GM12892 (cell line): ENCODE measurements around the gene NAALADL2.
"Not testable (repeated sequence)": the region's sequence is repeated elsewhere in the genome, so short reads cannot be mapped to it uniquely, and the experiment has no call there.

Source experiments
- DNase-seq: peaks from one replicate; pipeline ENCODE4 v3.0.0; 2011; ENCODE audit not compliant: insufficient read length
- FAIRE-seq: peaks from 2 replicates; lab custom pipeline; 2011; peaks lifted over from hg19 to GRCh38; lab: Jason Lieb, UNC
- POLR2A ChIP-seq: IDR thresholded peaks from 2 replicates; pipeline ENCODE4 v1.6.1; 2011; ENCODE audit warnings: low read depth, low read length, control low read depth
- POLR2AphosphoS5 ChIP-seq: IDR thresholded peaks from 2 replicates; pipeline ENCODE4 v1.6.1; 2011; ENCODE audit warnings: low read depth, low read length, control low read depth
- TAF1 ChIP-seq: IDR thresholded peaks from 2 replicates; pipeline ENCODE4 v1.6.1; 2011; ENCODE audit warnings: low read depth, mild to moderate bottlenecking, control low read depth, low read length, borderline replicate concordance

The NAALADL2 gene

DNA sequence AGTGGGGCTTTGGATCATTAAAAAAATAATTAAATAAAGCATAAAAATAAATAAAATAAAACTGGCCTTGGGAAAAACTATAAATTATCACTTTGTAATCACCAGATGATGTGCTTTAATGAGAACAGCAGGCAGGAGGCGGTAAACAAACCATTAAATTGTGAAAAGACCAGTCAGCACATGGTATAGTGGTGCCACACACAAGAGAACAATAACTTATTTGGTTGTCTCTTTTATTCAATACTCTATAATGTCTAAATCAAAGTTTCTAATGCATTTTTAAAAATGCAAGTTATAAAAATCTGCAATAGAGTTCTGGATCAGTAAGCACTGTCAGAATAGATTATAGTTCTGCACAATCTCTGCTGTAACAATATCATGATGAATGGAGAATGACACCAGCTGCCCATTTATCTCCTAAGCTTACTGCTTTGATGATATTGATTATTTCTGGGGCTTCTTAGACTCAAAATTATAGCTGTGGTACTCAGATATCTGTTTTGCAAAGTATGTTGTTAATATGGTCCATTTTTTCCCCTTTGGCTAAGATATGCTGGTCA lies 259.3 kb downstream of the NAALADL2 start:
- TF ChIP-seq POLR2AphosphoS5: no peak
- no peak for TF ChIP-seq POLR2A
- TF ChIP-seq TAF1: no peak
- DNase-seq (no peak), FAIRE-seq (no peak)

- TF ChIP-seq POLR2A: no peak
- no peak for TF ChIP-seq POLR2AphosphoS5
- no peak for TF ChIP-seq TAF1
- DNase-seq (no peak), FAIRE-seq (no peak)
Measured at GRCh38 chr3:175121225-175121624, 262.1 kb downstream of the NAALADL2 start.

GRCh38 chr3:175127075-175127662 lies 268.0 kb downstream of the NAALADL2 start:
- DNase-seq (no peak), FAIRE-seq (no peak)

GRCh38 chr3:175129126-175129525 lies 270.0 kb downstream of the NAALADL2 start:
- FAIRE-seq: no peak
- TF ChIP-seq TAF1: no peak
- no peak for TF ChIP-seq POLR2A
- no peak for TF ChIP-seq POLR2AphosphoS5
- no peak for DNase-seq

More at GRCh38 chr3:175127075-175127662, 268.0 kb downstream of the NAALADL2 start:
- TF ChIP-seq POLR2A (no peak), POLR2AphosphoS5 (no peak), TAF1 (no peak)

DNA sequence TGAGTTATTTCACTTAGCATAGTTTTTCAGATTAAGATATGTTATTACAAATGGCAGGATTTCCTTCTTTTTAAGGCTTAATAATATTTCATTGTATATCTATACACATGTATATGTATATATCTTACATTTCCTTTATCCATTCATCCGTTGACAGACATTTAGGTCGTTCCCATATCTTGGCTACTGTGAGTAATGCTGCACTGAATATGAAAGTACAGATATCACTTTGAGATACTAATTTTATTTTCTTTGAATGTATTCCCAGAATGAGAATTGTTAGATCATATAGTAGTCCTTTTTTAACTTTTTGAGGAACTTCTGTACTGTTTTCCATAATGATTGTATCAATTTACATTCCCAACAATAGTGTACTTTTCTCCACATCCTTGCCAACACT lies 270.4 kb downstream of the NAALADL2 start:
- TF ChIP-seq TAF1: no peak
- no peak for TF ChIP-seq POLR2AphosphoS5
- no peak for TF ChIP-seq POLR2A
- FAIRE-seq: no peak
- no peak for DNase-seq

DNA sequence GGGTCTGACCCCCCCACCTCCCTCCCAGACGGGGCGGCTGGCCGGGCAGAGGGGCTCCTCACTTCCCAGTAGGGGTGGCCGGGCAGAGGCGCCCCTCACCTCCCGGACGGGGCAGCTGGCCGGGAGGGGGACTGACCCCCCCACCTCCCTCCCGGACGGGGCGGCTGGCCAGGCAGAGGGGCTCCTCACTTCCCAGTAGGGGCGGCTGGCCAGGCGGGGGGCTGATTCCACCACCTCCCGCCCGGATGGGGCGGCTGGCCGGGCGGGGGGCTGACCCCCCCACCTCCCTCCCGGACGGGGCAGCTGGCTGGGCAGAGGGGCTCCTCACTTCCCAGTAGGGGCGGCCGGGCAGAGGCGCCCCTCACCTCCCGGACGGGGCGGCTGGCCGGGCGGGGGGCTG lies 272.7 kb downstream of the NAALADL2 start:
- FAIRE-seq, DNase-seq: not testable (repeated sequence)

DNA sequence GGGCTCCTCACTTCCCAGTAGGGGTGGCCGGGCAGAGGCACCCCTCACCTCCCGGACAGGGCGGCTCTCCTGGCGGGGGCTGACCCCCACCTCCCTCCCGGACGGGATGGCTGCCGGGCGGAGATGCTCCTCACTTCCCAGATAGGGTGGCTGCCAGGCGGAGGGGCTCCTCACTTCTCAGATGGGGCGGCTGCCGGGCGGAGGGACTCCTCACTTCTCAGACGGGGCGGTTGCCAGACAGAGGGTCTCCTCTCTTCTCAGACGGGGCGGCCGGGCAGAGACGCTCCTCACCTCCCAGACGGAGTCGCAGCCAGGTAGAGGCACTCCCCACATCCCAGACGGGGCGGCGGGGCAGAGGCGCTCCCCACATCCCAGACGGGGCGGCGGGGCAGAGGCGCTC lies 273.6 kb downstream of the NAALADL2 start:
- FAIRE-seq, DNase-seq: not testable (repeated sequence)

- DNase-seq (no peak), FAIRE-seq (no peak)
- TF ChIP-seq POLR2AphosphoS5 (no peak), POLR2A (no peak), TAF1 (no peak)
Measured at GRCh38 chr3:175144368-175144767, 285.2 kb downstream of the NAALADL2 start.

DNA sequence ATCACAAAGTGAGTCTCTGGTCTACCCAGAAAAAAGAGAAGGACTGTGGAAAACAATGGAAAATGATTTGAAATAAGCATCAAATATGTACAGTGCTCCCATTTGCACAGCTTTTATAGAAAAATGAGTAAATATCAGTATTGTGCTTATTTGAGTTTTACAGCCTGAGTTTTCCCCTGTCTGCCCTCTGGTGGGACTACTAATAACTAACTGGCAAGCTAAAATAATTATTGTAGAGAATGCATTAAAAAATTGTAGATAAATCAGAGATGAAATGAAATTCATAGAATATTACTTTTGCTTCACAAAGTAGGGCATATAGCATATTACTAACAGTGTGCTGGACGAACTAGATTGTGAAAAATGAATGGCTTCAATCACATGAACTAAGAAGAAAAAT lies 287.1 kb downstream of the NAALADL2 start:
- FAIRE-seq: no peak
- DNase-seq: no peak
- TF ChIP-seq POLR2AphosphoS5 (no peak), POLR2A (no peak), TAF1 (no peak)

DNA sequence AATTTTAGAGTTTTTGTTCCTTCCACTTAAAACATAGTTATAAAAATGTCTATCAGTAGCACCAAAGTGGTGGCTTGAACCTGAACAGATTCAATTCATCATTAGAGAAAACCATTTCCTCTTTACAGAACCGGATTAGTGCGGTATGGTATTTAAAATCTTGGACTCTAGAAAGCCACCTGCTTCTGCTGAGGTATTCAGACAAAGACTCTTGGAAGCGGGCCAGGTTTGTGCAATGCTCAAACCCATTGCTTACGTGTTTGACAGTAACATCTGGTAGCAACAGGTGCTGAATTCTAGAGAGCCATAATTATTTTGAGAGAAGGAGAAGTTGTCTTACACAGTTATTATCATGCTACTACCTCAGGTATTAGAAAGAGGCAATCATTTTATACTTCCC lies 290.5 kb downstream of the NAALADL2 start:
- FAIRE-seq (peak; percentile 30), DNase-seq (no peak)
- TF ChIP-seq POLR2AphosphoS5: no peak
- no peak for TF ChIP-seq TAF1
- no peak for TF ChIP-seq POLR2A

DNA sequence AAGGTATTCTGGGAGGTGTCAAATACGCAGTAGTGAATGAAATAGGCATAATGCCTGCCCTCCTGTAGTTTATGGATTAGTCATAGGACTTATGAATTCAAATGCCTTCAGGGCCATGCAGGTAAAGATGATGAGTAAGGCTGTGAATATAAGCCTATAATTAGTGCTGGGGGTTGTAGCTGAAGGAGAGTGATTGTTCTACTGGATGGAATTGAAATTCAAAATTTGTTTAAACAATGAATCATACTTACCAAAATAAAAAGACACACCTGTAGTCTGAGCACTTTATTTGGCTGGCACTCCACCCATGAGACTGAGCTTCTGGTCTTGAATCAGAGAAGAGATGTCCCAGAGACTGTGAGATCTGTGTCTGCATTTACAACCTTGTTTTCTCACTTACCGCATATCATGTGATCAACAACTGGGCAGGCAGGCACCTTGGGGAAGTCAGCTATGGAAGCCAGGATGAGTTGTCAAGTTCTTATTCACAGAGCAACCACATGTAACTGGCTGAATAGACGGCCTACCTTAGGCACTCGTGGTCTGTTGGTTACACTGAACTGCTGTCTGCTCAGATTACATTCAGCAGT lies 291.8 kb downstream of the NAALADL2 start:
- FAIRE-seq: no peak
- TF ChIP-seq TAF1: no peak
- no peak for TF ChIP-seq POLR2AphosphoS5
- TF ChIP-seq POLR2A: no peak
- DNase-seq: no peak

- FAIRE-seq (no peak), DNase-seq (no peak)
- TF ChIP-seq POLR2AphosphoS5 (no peak), POLR2A (no peak), TAF1 (no peak)
Measured at GRCh38 chr3:175153595-175153994, 294.5 kb downstream of the NAALADL2 start.
